GM21447 (cell line): ENCODE data around the gene PPA2.
"Not testable (repeated sequence)": the region's sequence is repeated elsewhere in the genome, so short reads cannot be mapped to it uniquely, and the experiment has no call there.

Experiments
- ATAC-seq: cut with Tn5 transposase; IDR thresholded peaks from one replicate; pipeline ENCODE4 v1.9.1; 2021; ENCODE audit not compliant: unreplicated experiment

PPA2 gene

DNA sequence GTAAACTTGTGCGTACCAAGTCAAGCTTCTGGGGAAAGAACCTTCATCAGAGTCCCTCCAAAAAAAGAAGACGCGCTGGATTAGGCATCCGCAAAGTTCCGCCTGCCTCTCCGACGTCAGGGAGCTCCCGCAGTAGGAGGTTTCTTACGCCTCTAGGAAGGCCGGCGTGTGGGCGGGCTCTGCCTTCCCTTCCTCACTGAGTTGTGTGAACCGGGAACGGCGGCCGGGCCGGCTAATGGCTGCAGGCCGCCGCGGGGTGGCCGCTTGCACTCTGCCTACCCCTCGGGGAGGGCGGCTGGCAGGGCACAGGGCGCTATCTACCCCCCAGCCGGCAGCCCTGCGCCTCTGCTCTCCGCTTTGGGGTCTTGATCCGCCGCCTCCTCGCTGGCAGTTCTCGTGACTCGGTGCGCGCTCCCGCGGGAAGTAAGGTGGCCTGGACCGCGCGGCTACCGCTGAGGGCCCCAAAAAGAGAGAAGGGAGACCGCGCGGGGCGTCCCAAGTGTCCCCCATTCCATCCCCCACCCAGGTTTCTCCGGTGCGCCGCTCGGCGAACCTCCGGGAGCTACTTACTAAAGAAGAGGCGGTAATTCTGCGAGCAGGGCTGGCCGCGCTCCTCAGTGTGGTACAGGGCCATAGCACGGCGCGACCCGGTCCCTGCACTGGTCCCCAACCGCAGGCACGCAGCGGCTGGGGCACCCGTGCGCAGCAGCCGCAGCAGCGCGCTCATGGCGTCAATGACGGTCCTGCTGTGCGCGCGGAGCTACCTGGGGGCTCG, at the start of gene PPA2:
Gene PPA2 (minus strand): TSS at position 739 of the 775 bp plus-strand sequence. CDS start 12 bp downstream, at position 727.
- peak; percentile 79 for ATAC-seq

DNA sequence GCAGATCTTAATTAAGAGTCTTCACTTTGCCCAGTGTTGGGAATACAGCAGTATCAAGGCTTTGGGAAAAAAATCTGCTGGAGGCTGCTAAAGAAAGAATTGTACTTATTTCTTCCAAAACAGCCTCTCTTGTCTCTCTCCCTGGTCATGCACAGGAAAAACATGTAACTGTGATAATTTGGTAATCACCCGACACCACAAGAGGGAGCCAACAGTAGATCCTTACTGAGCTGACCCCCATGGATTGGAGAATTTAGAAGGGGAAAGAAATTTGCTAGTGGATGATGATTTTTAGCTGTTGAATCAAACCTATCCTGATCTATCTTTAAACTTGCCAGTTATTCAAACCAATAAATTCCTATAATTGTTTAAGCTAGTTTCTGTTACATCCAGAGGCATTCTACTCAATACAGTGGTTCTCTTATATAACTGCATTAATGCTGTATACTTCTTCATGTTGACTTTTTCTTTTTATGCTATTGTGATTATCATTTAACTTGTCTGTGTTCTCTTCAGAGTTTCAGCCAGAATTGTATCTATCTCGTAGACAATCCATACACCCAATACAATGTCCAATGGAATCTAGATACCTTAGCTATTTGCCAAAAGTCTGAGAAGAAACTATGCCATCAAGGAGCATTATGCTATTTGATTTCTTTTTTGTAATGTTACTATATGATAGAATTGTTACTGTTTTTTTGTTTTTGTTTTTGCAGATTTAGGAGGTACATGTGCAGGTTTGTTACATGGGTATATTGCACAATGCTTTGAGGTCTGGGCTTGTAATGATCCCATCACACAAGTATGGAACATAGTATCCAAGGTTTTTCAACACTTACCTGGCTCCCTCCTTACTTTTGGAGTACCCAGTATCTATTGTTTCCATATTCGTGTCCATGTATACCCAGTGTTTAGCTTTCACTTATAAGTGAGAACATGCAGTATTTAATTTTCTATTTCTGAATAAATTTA, 47.2 kb upstream of the PPA2 start:
- peak; percentile 76 for ATAC-seq

DNA sequence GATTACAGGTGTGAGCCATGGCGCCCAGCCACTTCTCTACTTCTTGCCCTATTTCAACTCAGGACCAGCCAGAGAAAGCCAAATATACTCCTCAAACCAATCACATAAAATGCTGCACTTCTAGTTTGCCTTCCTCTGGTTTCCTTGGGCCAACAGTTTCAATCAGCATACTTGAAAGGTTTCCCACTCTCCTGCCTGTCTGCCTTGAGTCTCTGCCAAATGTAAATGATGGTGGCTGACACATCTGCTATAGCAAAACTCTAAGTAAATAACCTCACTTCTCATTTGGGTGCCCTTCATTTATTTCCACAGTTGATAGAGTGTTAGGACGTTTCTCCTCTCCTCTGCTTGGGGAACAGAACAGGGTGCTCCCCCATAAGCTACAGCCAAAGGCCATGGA, 36.4 kb upstream of the PPA2 start:
- no peak for ATAC-seq

DNA sequence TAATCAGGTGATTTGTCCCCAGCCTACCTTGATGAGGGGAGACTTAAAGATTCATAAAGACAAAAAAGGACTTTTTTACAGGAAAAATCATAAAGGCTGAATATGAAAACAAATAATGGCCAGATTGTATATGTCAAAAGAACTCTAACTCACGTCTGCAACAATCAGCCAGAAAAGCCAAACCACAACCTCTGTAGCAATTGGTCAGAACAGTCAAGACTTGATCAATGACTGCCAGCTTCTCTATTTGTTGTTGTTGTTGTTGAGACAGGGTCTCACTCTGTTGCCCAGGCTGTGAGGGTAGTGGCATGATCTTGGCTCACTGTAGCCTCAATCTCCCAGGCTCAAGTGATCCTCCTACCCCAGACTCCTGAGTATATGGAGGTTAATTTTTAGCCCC, 35.9 kb upstream of the PPA2 start:
- ATAC-seq, result no peak

DNA sequence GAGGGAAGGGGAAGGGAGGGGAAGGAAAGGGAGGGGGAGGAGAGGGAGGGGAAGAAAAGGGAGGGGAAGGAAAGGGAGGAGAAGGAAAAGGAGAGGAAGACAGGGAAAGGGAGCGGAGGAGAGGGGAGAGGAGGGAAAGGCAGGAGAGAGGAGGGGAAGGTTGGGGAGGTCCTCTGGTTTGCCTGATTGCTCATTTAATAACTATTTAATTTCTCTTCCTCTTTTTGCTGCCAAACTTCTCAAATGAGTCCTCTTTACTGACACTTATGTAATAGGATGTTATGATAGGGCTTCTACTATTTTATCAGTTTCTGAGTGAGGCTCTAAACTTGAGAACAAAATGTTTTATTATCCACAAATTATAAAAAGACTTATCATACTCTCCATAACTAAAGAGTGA, 35.4 kb upstream of the PPA2 start:
- peak; percentile 90 for ATAC-seq

DNA sequence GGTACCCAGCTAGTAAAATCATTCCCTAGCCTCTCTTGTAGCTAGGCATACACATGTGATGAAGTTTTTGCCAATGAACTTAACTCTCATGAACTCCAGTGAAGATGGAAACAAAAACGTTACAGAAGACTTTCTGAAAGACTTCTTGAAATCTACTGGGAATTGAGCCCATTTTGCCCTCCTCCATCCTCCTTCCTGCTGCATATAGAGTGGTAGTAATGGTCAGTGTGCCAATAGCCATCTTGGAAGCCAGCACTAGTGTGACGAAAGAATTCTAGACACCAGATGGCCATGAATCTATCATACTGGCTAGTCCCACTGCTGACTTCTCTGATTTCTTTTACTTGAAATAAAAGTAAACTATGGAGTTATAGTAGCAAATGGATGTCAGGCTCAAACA, 30.9 kb upstream of the PPA2 start:
- ATAC-seq, result no peak

DNA sequence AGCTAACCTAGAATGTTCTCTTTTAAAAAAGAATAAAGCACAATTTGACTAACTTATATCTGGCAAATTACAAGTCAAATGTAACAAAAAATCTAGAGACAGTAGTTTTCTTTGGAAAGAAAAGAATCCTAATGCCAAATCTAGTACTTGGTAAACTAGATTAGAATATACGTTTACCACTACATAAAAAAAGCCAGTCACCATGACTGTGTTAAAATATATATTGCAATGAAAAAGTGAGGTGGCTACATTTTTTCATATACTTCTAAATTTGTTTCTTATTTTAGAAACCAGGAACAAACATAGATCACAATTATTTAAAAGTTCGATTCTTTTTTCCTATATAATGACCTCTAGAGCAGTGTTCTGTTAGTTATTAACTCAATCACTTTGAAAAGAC, 29.6 kb upstream of the PPA2 start:
- no peak for ATAC-seq

DNA sequence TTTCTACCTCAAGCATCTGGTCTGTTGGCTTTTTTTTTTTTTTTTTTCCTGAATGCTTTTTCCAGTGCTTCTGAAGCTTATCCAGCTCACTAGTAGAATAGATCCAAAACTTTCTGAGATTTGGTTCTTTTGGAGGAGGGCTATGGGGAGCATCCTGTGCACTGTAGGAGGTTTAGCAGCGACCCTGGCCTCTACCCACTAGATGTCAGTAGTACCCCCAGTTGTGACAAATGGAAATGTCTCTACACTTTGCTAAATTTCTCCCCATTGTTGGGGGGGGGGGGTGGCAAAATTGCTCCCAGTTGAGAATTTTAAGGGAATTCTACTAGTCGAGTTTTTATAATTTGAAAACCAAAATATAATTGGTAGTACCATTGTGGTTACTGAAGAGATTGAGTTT, 23.0 kb upstream of the PPA2 start:
- ATAC-seq, result no peak

DNA sequence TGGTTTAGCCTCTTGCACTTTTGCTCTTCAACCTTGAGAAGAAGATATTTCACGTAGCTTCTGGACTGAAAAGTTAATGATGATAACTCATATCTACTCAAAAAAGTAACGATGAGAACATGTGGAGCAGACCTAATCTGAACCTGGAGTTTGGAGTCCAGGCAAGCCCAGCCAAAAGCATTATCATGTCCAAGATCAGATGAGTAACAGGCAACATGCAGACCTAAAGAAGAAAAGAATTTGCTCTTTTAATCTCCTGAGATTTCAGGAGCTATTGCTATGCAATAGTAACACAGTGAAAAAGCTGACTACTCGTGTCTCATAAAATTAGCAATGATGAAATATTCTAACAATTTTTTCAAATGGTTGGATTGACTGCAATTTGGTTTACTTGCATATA, 21.8 kb upstream of the PPA2 start:
- ATAC-seq, result no peak

DNA sequence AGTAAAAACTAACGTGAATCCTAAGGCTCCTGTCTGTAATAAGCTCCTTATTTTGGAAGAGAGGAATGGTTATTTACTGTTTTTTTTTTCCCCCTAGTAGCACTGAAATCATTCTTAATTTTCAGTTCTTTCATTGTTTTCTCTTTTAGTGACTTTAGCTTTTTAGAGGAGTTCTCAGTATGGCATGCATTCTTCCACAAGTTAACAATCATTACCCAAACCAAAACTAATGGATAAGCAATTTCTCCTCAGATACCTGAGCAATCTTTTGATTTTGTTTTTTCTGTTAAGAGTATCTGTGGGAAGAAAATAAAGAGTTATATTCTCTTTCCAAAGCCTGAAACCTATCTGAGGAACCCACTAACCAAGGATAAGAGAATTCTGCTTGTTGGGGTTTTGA, 16.7 kb upstream of the PPA2 start:
- no peak for ATAC-seq

DNA sequence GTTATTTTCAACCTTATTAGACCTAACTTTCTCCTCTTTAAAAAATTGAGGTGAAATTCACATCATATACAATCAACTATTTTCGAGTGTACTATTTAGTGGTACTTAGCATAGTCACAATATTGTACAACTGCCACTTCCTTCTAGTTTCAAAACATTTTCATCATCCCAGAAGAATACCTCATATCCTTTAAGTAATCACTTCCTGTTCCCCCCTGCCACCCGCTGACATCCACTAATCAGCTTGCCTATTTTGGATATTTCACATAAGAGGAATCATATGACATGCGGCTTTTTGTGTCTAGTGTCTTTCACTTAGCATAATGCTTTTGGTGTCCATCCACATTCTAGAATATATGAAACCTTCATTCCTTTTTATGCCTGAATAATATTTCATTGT, 10.0 kb upstream of the PPA2 start:
- no peak for ATAC-seq

DNA sequence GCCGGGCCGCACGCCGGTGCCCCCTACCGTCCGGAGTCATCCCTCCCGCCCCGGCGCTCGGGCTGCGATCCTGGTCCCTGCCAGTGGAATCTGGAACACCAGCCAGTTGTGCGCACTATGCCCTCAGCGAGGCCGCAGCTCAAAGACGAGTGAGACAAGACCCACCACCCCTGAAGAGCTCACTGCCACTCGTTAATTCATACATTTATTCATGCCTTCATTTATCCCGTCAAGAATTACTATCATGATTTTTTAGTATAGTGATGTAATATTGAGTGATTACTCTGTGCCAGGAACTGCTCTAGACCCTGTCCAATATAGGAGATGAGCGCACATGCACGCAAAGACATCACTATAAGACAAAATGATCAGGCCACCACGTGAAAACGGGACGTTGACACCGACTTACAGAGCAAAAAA, 247 bp upstream of the PPA2 start:
- ATAC-seq, result no peak

DNA sequence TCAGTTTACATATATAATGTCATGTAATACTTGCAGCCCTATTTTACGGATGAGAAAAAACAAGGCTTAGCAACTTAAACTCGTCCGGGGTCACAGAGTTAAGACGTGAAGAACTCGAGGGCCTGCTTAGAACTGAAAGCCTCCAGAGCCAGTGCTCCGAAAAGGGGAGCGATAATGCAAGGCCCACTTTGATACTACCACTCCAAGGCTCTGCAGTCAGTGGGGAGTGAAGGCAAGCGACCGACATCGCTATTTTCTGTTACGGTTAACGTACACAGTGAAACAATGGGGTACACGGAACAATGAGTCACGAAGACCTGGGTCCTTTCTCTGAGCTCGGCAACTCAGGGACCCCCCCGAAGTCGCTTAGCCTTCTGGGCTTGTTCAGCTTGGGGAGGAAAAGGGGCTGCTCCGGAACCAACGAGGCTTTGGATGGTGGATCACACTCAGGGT, 965 bp downstream of the PPA2 start:
- ATAC-seq, result no peak

DNA sequence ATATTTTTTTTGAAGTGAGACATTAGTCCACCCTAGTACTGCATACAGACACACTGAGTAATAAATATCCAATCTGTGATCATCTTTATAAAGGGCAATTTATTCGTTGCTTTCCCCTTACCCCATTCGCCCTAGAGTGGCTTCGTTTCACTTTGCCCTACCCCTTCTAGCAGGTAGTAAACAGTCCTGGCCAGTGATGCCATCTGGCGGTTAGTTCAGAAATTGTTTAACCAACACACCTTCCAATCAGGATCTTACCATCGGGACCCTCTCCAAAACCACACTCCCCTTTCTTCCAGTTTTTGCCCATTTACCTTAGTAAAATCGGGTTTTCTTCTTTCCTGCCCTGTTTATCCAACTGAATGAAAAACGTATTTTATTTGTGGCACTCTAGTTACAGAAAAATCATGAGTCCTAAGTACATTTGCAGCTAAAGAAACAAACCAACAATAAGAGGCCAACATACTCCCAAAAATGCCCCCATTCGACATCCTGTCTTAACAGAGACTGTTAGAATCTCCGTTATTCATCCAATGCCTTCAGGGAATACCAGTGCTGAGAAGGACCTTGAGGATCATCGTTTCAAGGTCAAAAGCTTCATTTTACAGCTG, 2.2 kb downstream of the PPA2 start:
- ATAC-seq, result peak; percentile 40

DNA sequence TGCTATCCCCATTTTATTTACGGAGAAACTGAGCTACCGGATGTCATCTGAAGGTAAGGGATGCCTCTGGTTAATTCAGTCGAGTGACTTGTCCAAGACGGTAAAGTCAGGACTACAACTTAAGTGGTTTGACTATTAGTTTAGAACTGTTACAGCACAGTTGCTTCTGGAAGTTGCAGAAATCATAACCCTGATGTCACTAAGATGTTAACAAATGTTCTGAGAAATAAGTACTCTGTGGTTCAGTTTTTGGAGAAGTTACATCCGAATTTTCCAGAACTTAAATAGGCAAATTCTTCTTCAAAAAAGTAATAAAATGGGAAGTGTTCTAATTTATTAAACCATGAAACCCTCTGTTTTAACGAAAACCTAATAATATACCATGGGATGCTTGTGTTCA, 3.1 kb downstream of the PPA2 start:
- no peak for ATAC-seq

DNA sequence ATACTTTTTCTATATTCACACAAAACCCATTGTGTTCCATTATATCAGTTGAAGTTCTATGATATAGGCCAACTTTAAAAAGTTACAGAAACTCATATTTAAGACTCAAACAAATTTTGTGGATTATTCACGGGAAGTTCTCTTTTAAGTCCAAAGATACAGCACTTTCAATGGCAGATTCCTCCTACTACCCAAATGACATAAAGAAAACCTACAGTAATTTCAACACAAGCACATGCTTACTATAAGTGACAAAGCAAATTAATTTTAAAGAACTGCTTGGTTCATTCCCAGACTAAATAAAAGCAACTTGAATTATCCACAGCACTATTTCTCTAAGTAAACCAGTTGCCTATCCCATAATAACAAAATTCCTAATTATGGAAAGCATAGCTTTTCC, 4.1 kb downstream of the PPA2 start:
- no peak for ATAC-seq

DNA sequence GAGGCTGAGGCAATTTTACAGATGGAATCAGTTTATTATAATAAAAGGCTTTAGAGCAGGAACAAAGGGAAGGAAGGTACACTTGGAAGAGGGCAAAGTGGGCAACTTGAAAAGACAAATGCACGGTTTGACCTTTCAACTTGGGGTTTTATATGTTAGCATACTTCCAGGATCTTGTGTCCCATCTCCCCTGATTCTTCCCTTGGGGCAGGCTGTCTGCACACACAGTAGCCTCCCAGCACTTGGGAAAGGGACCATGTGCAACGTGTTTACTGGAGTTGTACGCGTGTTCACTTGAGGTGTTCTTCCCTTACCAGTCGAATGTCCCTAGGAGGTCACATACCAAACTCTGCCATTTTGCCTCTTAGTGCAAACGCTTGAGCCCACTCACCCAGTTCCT, 7.3 kb downstream of the PPA2 start:
- no peak for ATAC-seq

DNA sequence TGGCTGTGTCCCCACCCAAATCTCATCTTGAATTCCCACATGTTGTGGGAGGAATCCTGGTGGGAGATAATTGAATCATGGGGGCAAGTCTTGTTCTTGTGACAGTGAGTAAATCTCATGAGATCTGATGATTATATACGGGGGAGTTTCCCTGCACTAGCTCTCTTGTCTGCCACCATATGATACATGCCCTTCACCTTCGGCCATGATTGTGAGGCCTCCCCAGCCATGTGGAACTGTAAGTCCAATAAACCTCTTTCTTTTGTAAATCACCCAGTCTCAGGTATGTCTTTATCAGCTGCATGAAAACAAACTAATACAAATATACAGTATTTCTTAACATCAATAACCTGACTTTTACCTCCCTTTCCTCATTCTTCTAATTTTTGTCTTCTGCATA, 9.3 kb downstream of the PPA2 start:
- not testable (repeated sequence) for ATAC-seq

DNA sequence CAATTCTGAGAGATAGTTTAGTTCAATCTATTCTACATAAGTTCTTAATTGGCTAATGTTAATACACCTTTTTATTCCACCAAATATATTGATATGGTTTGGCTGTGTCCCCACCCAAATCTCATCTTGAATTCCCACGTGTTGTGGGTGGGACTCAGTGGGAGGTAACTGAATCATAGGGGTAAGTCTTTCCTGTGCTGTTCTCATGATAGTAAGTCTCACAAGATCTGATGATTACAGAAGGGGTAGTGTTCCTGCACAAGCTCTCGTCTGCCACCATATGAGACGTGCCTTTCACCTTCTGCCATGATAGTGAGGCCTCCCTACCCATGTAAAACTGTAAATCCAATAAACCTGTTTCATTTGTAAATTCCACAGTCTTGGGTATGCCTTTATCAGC, 11.3 kb downstream of the PPA2 start:
- ATAC-seq, result no peak

DNA sequence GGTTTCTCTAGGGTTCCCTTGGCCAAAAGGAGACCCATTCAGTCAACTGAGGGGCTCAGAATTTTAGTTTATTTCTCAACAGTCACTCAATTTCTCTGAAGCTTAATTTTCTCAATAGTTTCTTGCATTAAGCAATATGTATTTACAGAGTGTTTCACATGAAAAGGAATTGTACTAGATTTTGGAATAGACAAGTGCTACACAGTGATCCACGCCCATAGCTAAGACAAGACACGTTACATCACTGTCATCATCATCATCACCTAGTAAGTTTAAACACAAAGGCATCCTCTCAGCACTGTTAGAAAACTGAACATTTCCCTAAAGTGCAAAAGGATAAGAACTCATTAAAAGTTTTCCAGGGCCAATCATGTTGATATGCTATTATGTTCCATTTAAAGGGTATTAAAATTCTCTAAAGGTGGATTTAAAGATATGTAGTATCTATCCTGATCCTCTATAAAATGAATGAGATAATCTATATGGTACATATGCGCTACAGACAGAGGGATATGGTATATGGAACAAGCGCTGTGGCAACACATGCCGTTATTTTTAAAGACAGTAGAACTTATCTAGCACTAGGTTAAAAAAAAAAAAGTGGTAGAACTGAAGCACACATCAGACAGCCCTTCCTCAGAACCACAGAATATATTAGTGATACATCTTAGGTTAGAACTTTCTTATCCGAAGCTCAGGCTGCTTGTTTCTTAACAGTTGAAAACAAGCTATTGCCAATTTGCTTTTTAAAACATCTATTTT, 12.1 kb downstream of the PPA2 start:
- ATAC-seq, result no peak

DNA sequence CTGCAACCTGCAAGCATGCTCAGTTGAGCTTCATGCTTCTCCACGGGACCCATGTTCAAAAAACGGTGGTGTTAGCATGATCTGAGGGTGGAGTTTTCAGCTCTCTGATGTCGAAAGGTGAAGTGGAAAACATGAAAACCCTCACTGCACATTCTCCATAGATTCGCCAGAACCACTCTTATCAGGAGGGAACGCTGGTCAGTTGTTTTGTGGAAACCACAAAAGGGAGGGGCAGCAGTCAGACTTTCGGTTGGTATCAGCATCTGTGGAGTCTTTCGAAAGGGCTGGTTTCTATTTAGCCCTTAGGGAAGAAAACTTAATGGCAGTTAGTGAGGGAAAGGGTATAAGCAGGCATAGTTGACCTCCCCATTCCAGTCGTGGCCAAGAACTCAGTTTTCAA, 12.6 kb downstream of the PPA2 start:
- peak; percentile 76 for ATAC-seq
